Heart left ventricle (tissue), 13 donors: ENCODE data around the gene GAB2.

Source experiments
- CTCF ChIP-seq, 12 donors: fragments of 200-600 bp; sonication (generic) in 4 of 12; IDR thresholded peaks; one replicate each; pipeline versions ENCODE4 v1.5.0 to v1.8.0; 2018 to 2022; ENCODE audit warnings: antibody characterized with exemption in 12 of 12, mild to moderate bottlenecking in 5 of 12
- POLR2A ChIP-seq, 2 donors: fragments of 450-650 bp; IDR thresholded peaks; one replicate each; pipeline ENCODE4 v1.6.1; 2017; ENCODE audit warnings: antibody characterized with exemption in 2 of 2, mild to moderate bottlenecking in 2 of 2, moderate library complexity in 2 of 2
- donor health status: ischemic (EF 13 %, LVEDD 7.1; RV severe dilation, severe dysfunction).
- donor health status: DM: no; HTN: yes; CAD: no.
- donor health status: DM: no; HTN: no; CAD: no.
- donor health status: ischemic (EF 25% LVEDD 6.9; RV normal size, moderate dysfunction).
- donor health status: ischemic (EF 25% LVEDD 5.7; RV mildly dilated, moderate dysfunction).
- donor health status: ischemic (EF 35%, LVEDD 5.7; RV mildly dilated, moderate dysfunction).
- donor health status: nonischemic (EF 11% LVEDD 7.7; RV severe dilation, severe dysfunction).
- donor health status: DM: yes; HTN: yes; CAD: no.
- donor health status: PGD.
- donor health status: ischemic (EF 29% LVEDD 5.4; RV normal size, mild dysfunction).
- donor health status: nonischemic (EF 23%, LVEDD 6.1; RV moderate dilation, normal function).

- TF ChIP-seq CTCF (IDR thresholded peaks at IDR 0.05) (no peak), POLR2A (IDR thresholded peaks at IDR 0.05) (no peak)
Measured at GRCh38 chr11:78194490-78194889, 223.1 kb downstream of the GAB2 start.
